Neutrophil (primary cell): Measurements from ENCODE around the gene SLC11A2.

Source experiments
- H3K27ac ChIP-seq: fragments of 200-600 bp; sonication (generic); 2 replicates; pipeline ENCODE4 v1.5.1; 2016; ENCODE audit warnings: mild to moderate bottlenecking, moderate library complexity
- H3K27me3 ChIP-seq: fragments of 200-600 bp; sonication (generic); 2 replicates; pipeline ENCODE4 v1.6.0; 2016; ENCODE audit warnings: mild to moderate bottlenecking
- H3K36me3 ChIP-seq: fragments of 200-600 bp; sonication (generic); 2 replicates; pipeline ENCODE4 v1.5.1; 2017
- H3K4me1 ChIP-seq, 2 experiments: fragments of 200-600 bp in 1 of 2; sonication (generic) in 1 of 2; 1 replicate in 1 of 2; 2 replicates in 1 of 2; pipeline versions ENCODE4 v1.5.1 to v1.6.1; 2013 to 2016; ENCODE audit warnings: low read depth in 1 of 2, low read length in 1 of 2, mild to moderate bottlenecking in 1 of 2, moderate library complexity in 1 of 2; ENCODE audit not compliant: control insufficient read depth in 1 of 2, insufficient read depth in 1 of 2
- H3K4me3 ChIP-seq, 2 experiments: fragments of 200-600 bp in 1 of 2; sonication (generic) in 1 of 2; 1 replicate in 1 of 2; 2 replicates in 1 of 2; pipeline ENCODE4 v1.5.1; 2013 to 2016; ENCODE audit warnings: low read depth in 1 of 2, low read length in 1 of 2, mild to moderate bottlenecking in 1 of 2, moderate library complexity in 1 of 2
- H3K9me3 ChIP-seq: fragments of 200-600 bp; sonication (generic); 2 replicates; pipeline ENCODE4 v1.5.1; 2016
- TF ChIP-seq, protein P1 (sequence below): fragments of 200-600 bp; sonication (generic); IDR thresholded peaks from 2 replicates; pipeline ENCODE4 v1.5.1; 2016; ENCODE audit warnings: antibody characterized with exemption

Gene SLC11A2

DNA sequence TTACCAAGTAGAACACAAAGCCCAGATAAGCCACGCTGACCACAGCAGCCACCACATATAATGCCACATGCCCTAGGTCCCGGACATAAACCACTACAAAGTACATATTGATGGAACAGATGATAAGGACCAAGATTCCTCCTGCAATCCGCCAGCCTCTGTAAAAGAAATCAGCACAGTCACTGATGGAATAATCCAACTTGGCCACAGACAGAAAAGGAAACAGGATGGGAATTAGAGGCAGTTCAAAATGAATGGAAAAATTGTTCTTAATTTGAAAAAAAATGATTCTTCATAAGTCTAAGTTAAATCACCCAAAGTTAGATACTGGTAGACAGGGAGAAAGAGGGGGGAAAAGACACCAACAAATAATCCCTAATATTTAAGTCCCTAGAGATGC is 35.4 kb downstream of the SLC11A2 start:
- H3K27me3 ChIP-seq = no peaks in the 10 kb centered on the region
- H3K36me3 ChIP-seq = peaks cover 47% of the 10 kb centered on the region
- H3K27ac ChIP-seq = no peak overlapping the region
- no peaks in the 10 kb centered on the region for H3K9me3 ChIP-seq
- H3K4me3 ChIP-seq = no peak overlapping the region
- TF ChIP-seq, protein P1, sequence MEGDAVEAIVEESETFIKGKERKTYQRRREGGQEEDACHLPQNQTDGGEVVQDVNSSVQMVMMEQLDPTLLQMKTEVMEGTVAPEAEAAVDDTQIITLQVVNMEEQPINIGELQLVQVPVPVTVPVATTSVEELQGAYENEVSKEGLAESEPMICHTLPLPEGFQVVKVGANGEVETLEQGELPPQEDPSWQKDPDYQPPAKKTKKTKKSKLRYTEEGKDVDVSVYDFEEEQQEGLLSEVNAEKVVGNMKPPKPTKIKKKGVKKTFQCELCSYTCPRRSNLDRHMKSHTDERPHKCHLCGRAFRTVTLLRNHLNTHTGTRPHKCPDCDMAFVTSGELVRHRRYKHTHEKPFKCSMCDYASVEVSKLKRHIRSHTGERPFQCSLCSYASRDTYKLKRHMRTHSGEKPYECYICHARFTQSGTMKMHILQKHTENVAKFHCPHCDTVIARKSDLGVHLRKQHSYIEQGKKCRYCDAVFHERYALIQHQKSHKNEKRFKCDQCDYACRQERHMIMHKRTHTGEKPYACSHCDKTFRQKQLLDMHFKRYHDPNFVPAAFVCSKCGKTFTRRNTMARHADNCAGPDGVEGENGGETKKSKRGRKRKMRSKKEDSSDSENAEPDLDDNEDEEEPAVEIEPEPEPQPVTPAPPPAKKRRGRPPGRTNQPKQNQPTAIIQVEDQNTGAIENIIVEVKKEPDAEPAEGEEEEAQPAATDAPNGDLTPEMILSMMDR = no peak
- H3K4me1 ChIP-seq = peaks cover 3 to 5% of the 10 kb centered on the region in 2 experiments

DNA sequence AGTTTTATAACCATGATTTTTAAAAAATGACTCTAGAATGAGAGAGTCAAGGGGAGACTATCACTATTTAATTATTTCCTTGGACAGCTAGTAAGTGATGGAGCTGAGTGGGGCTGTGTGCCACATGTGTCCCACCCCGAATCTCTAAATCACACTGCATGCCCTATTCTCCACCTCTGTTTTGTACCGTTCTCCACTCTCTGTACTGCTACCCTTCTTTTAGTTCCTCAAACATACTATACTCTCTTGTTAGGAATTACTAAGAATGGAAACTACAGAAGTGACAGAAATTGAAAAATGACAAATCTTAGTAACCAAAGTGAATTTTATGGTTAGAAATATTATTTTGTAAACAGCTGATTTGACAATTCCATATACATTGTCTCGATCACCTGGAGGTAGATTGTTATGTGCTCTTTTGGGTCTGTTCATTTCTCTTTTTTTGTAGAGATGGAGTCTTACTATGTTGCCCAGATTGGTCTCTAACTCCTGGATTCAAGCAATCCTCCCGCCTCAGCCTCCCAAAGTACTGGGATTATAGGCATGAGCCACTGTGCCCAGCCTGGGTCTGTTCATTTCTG is 35.9 kb downstream of the SLC11A2 start:
- Histone ChIP-seq H3K36me3 (peaks cover 43% of the 10 kb centered on the region), H3K4me3 (no peak overlapping the region), H3K27ac (no peak overlapping the region), H3K4me1 (peaks cover 3 to 5% of the 10 kb centered on the region in 2 experiments), H3K9me3 (no peaks in the 10 kb centered on the region), H3K27me3 (no peaks in the 10 kb centered on the region)
- TF ChIP-seq, protein P1 = no peak

DNA sequence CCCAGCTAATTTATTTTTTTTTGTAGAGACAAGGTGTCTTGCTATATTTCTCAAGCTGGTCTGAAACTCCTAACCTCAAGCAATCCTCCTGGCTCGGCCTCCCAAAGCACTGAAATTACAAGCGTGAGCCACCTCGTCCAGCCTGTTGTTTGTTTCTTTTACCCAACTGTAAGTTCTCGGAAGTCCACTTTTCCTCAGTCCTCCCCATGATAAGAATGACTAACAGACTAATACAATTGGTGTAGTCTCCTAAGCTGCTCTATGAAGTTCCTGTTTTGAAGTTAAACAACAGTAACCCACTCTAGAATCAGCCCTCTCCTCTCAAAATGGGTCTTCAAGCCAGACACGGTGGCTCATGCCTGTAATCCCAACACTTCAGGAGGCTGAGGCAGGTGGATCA is 37.3 kb downstream of the SLC11A2 start:
- Histone ChIP-seq H3K4me1 (peaks cover 3 to 5% of the 10 kb centered on the region in 2 experiments), H3K27me3 (no peaks in the 10 kb centered on the region), H3K4me3 (no peak overlapping the region), H3K27ac (no peak overlapping the region), H3K36me3 (peaks cover 34% of the 10 kb centered on the region), H3K9me3 (no peaks in the 10 kb centered on the region)
- TF ChIP-seq, protein P1 = no peak

DNA sequence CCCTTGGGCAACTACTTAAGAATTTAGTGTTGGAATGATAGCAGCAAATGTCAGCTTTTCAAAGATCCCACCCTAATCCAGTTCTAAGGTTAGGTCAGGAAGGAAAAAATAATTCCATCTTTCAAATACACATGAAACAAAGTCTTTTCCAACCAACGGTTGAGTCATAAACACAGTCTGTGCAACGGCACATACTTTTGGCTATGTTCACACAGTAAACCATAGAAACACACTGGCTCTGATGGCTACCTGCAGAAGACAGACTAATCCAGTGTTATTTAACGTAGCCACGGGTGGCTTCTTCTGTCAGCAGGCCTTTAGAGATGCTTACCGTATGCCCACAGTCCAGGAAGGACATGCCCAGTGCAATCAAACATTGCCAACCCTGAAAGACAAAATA is 38.1 kb downstream of the SLC11A2 start:
- H3K9me3 ChIP-seq = no peaks in the 10 kb centered on the region
- no peaks in the 10 kb centered on the region for H3K27me3 ChIP-seq
- no peak overlapping the region for H3K4me3 ChIP-seq
- peaks cover 34% of the 10 kb centered on the region for H3K36me3 ChIP-seq
- peaks cover 3 to 5% of the 10 kb centered on the region in 2 experiments for H3K4me1 ChIP-seq
- TF ChIP-seq, protein P1 = no peak
- H3K27ac ChIP-seq = no peak overlapping the region

DNA sequence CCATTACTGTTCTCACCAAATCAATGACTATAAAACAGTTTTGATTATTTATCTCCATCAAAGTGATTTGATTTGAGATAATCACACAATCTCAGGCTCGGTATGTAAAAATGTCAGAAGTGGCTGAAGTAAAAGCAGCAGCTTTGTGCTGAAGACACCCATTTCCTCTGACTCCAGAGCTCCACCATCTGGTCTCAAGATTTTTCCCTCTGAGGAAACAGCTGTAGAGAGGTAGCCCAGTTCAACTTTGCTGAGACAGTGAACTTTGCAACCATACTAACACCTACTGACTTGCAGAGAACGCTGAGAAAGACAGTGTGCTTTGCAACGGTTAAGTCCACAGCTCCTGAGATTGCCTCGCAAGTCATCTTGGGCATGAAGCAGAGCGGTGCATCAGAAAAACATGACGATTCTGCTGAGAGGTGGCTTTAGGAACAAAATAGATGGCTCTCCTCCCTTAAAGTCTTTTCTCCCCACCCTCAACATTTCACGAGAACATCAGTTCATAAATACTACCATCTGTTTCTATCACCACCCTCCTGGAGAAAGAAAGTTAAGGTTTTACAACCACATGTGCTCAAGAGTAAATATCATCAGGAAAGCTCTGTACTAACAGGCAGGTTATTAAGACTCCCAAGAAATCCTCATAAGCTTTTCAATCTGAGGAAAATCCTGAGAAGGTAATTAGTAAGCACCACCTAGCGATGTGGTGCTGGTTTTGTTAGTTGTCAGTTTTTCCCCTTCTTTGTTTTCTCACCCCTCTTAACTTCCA is 39.0 kb downstream of the SLC11A2 start:
- Histone ChIP-seq H3K36me3 (peaks cover 34% of the 10 kb centered on the region), H3K27me3 (no peaks in the 10 kb centered on the region), H3K9me3 (no peaks in the 10 kb centered on the region), H3K4me3 (no peak overlapping the region), H3K4me1 (no peaks in the 10 kb centered on the region), H3K27ac (no peak overlapping the region)
- TF ChIP-seq, protein P1 = no peak
